Epithelial cell of prostate (primary cell): ENCODE data around the gene TPH1.
"Not testable (repeated sequence)": the region's sequence is repeated elsewhere in the genome, so short reads cannot be mapped to it uniquely, and the experiment has no call there.

Experiments used
- DNase-seq: peaks from one replicate; pipeline ENCODE4 v3.0.0-alpha.2; 2011; ENCODE audit warnings: low read depth, low spot score
- H3K27ac ChIP-seq: fragments of 450-650 bp; 2 replicates; pipeline ENCODE4 v1.5.1; 2017; ENCODE audit warnings: mild to moderate bottlenecking

Gene TPH1

DNA sequence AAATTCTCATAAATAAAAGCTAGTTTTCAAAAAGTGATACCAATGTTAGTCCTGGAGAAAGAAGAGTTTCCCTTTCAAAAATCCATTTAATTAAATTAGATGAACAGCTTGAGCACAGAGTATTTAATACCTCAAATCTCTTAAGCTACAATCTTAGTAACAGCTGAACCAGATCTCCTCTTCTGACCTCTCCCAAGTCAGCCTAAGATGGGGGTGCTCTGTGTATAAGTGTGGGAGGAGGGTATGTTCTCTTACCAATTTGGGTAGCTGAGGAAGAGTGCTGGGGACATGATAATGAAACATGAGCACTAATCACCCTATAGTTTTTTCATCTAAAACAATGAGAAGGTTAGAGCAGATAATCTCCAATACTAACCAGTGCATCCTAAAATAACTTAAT is 9.6 kb downstream of the TPH1 start:
- no peak overlapping the region for H3K27ac ChIP-seq
- DNase-seq = no peak

DNA sequence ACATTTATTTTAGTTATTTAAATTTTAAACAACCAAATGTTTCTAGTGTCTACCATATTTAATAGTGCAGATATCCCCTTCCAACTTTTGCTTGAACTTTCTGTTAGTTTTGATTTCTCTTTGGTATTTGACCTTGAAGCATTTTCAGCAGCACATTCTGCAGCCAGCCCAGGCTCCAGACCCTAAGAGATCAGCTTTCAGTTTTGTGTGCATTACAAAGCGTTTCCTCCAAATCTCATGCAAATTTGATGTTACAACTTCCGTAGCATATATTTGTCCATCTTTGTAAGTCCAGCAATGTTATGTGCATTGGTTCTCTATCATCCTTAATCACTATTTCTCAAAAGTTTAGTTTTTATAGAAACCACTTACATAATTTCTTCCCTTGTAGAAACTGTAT is 18.6 kb downstream of the TPH1 start:
- no peak overlapping the region for H3K27ac ChIP-seq
- no peak for DNase-seq

DNA sequence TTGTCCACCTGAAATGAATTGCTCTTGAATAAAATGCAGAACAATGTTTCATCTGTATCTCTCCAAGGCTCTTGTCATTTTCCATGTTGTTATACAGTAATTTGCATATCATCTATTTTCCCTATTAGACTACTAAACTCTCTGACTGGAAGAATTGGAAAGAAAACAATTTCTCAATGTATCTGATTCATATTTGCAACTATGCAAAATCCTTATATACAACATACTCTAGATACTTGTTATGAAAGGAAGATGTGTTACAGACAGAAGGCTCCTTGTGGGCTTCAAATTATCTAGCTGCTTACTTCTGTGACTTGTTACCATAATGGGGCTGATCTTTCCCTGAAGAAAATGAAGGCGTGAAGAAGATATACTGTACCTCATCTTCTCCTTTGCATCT is 23.6 kb downstream of the TPH1 start:
- DNase-seq = no peak
- H3K27ac ChIP-seq = no peak overlapping the region

DNA sequence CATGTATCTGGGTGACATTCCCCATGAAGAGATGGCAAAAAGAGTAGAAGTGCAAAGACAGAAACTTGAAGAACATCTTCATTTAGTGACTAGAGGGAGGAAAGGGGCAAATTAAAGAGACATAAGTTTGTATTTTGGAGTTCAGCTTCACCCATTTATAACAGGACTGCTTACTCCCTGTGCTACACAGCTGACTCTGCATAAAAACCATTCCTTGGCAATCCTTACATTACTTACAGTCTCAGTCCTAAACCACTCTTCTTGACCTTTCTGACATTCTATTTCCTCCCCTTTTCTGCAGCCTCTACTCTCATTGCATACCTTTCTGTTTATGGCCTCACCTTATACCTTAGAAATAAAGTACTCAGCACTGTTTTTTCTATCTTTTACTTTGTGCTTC is 26.4 kb downstream of the TPH1 start:
- H3K27ac ChIP-seq = no peak overlapping the region
- no peak for DNase-seq

DNA sequence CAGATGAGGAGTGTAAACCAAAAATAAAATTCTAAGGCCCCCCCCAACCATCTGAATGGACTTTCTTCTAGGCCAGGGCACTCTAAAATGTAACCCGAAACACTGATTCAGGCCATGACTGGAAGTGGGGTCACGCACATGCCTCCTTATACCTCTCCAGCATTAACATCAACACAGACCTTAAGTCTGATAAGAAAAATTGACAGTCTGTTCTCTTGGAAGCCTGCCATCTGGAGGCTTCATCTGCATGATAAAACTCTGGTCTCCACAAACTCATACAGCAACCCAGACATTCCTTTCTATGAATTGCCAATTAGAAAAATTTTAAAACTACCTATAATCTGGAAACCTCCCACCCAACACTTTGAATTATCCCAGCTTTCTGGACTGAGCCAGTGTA is 29.3 kb downstream of the TPH1 start:
- no peak for DNase-seq
- H3K27ac ChIP-seq = no peak overlapping the region

DNA sequence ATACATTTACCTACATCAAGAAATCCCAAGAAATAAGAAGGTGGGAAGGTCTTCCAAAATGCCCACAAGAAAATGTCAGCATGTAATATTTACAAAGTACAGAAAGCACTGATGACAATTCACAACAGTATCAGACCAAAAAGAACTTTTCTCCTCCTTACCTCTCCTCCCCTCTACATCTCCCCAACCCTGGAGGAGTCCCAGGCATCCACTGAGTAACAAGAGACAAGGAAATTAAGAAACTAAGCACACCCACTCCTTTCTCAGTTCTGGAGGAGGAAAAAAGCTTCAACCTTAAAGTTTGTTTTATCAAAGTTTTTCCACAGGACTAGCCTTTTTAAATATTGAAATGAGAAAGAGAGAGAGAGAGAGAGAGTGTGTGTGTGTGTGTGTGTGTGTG is 31.2 kb downstream of the TPH1 start:
- H3K27ac ChIP-seq = no peak overlapping the region
- no peak for DNase-seq

DNA sequence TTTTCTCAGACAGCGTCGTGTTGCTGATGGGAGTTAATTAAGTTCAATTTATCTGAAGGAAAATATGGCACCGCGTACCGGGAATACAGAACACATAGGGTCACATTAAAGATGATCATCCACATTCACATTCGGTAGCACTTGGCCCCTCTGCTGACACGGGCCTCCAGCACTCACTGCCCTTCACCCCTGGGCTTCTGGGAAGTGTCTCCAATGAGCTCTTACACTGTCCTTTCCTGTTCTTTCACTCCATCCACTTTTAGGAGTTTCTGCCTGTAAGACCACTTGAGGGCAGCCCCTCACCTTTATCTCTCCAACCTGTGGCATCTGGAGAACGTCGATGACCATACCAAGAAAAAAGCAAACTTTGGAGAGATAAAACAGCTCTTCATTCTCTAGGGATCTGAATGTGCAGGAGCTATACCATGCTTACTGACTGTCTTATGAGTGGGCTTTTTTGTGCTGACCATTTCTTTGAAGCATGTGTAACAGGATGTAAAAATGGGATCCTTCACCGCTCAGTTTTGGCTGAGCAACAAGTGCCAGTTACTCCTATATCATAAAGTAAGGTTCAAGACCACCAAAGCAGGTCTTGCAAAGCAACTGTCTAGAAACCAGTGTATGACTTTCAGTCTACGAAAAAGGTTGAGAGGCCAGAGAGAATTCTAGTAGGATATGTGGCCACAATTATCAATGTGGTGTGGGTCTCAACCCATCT is 32.1 kb downstream of the TPH1 start:
- no peak for DNase-seq
- peak overlapping the region; percentile 39 for H3K27ac ChIP-seq

DNA sequence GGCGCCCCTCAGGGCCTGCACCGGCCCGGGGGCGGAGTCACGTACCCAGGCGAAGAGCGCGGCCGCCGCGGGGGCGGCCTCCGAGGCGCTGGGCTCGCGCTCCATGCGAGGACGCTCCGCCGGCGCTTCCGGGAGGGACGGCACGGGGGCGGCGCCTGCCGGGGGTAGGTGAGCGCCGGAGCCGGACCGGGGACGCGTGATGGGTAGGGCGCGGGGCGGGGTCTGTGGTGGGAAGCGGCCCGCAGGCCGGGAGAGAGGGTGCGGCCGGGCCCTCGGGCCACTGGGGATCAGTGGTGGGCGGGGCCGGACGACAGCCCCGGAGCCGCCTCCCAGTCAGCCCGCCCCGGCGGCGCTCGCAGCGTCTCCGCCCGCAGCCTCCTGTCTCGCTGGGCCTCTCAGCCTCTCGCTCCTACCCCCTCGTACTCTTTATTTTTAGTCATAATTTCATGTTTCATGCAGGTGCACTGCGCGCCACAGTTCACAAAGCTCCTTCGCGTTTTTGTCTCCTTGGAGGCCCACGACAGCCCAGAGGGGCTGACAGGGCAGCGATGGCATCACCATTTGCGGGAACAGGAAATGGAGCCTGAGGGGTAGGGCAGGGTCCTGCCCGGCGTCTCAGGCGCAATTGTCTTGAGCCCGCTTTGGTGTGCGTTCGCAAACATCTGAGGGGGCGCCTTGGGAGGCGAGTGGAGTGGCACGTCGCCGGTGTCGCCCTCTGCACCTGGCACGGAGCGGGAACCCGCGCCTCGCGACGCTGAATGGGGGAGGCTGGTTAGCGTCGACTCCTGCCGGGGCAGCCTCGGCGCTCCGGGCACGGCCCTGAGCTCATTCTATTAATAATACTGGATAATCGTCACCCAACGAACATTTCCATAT is 32.9 kb downstream of the TPH1 start, which contains the start of gene SERGEF:
Gene SERGEF (minus strand): TSS at position 142 of the 876 bp plus-strand sequence. CDS start 37 bp downstream, at position 105.
- peak within 1 kb of the TSS; percentile 39 for H3K27ac ChIP-seq
- DNase-seq = peak; percentile 20

DNA sequence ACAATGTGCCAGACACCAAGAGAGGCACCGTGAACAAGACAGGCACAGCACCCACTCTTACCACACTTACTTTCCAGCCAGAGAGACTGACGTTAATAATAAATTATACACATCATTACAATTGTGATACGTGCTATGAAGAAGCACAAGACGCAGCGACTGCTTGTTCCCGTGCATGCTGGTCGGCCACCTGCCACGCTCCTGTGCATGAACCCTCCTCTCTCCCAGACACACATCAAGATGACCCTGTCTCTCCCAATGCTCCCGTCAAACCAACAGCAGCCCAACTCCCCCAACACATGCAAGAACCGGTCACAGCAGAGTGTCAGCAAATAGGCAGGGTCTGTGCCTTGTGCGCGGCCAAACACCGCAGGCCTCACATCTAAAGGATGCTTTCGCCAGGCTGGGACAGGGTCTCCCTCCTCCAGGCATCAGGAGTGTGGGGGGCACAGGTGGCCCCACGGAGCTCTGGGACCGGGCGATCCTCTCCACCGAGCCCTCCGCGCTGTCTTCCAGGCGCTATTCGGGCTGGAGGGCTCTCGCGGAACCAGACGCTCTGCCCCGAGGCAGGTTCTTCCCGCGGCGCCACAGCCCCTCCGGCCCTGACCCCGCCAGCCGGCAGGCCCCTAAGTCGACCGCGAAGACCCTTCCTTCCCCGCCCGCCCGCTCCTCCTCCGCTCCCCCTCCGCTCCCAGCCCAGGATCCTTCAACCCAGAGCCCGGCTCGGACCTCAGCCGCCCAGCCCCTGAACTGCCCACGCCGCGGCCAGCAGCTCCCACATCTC is 33.8 kb downstream of the TPH1 start:
- DNase-seq = no peak
- H3K27ac ChIP-seq = peak overlapping the region; percentile 39

DNA sequence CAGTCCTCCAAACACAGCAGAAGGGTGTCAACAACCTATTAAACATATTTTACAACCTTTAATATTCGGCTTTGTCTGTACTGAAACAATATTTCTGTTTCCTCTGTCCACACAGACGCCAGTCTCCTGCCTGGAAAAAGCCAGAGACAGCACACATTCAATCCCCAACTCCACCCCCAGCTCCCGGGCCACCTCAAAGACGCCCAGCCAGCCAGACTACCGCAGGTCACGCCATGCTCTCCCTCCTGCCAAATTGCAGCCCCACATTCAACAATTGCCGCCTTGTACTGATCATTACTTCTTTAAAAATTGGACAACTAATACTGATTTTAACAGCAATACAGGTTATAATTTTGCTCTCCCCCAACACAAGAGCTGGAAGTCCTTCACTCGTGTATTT is 34.4 kb downstream of the TPH1 start:
- no peak overlapping the region for H3K27ac ChIP-seq
- DNase-seq = no peak

DNA sequence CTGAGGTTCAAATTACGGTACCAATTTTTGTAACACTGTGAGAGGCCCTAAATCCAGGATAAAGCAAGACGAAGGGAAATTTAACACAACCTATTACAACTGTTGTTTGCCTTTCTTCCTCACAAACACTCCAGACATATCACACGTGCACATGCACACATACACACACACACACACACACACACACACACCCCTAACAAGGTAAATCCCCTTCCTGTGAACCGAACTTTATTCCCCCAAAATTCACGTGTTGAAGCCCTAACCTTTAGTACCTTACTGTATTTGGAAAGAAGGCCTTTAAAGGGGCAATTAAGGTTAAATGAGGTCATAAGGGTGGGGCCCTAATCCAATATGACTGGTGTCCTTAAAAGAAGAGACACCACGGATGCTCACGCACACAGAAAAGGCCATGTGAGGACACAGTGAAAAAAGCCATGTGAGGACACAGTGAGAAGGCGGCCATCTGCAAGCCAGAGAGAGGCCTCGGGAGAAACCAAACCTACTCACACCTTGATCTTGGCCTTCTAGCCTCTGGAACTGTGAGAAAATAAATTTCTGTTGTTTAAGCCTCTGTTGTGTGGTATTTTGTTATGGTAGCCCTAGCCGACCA is 35.0 kb downstream of the TPH1 start:
- DNase-seq = no peak
- H3K27ac ChIP-seq = no peak overlapping the region

DNA sequence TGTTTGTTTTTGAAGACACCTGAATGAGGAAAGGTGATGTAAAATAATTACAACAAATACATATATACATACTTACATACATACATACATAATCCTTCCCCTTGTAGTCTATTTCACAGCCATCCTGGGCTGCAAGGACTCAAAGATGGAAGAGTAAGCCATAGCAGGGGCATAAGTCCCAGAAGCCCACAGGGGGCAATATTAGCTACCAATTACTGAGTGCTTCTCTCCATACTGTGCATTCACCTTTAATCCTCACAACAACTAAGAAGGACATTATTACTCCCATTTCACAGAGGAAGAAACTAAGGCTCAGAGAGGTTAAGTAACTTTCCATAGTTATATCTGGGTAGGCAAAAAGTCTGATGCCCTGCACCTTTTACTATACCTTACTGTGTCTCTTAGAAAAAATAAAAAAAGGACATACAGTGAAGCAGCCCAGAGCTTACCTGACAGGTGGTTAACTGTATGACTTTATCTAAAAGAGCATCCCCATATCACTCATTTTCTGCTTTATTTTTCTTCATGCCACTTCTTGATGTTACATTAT is 35.9 kb downstream of the TPH1 start:
- no peak for DNase-seq
- H3K27ac ChIP-seq = no peak overlapping the region

DNA sequence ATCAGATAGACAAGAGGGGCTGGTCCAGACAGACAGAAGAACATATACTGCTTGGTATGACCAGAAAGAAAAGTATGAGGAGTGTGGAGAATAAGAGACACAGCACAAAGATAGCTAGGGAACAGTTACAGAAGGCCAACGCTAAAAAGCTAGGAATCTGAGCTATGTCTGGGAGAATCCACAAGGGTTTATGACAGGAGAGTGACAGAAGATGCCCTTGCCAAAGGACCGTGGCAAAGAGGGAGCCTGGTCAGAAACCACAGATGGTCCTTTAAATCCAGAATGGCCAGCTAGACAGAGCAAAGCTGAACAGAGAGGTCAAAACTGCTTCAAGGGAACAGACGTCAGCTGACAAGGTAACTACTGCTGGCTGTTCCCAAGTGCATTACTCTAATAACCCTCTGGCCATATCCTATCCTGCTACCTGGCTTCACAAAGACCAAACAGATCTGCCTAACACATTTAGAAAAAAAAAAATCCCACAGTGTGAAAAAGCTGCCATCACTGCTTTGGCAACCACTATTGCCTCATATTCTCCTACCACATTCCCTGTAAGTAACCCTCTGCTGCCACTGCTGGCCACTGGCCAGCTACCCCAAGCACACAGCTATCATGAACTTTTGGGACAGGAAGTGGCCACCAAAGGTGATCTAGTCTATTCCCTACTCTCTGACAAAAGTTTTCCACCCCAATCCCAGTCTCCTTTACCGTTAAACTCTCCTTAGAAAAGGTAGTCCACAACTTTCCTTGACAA is 40.5 kb downstream of the TPH1 start:
- H3K27ac ChIP-seq = no peak overlapping the region
- DNase-seq = no peak

DNA sequence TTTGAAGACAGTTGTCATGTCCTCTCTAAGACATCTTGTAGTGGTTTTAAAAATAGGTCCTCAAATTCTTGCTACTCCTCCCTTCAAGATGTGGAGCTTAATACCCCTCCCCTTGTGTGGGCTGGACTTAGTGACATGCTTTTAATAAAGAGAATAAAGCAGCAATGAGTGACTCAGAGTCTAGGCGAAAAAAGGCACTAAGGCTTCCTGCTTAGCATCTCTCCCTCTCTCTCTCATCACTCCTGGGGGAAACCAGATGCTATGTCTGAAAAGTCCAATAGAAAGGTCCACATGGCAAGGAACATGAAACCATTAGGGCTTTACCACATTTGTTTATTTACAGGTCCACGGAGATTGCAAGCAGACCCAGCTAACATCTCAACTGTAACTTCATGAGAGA is 44.9 kb downstream of the TPH1 start:
- DNase-seq = no peak
- no peak overlapping the region for H3K27ac ChIP-seq

DNA sequence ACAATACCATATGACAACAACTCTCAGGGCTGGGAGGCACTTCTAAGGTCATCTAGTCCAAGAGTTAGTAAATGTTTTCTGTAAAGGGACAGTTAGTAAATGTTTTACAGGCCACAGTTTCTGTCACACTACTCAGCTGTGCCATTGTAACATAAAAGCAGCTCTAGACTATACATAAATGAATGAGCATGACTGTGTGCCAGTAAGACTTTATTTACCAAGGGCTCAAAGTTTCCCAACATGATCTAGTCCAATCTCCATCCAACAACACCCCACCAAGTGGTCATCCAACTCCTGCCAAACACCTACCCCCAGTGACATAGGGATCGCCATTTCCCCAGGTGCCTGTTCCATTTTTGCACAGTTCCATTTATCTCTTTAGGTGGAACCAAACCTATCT is 45.3 kb downstream of the TPH1 start:
- H3K27ac ChIP-seq = no peak overlapping the region
- no peak for DNase-seq

DNA sequence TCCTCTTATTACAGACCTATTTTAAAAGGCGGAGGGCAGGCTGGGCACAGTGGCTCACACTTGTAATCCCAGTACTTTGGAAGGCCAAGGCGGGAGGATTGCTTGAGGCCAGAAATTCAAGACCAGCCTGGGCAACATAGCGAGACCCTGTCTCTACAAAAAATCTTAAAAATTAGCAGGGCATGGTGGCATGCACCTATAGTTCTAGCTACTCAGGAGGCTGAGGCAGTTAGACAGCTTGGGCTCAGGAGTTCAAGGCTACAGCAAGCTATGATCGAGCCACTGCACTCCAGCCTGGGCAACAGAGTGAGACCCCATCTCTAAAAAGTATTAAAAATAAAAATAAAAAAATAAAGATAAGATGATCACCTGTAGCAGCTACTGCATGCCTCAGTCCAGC is 45.9 kb downstream of the TPH1 start:
- H3K27ac ChIP-seq, DNase-seq: not testable (repeated sequence)
